A549 (cell line): Measurements from ENCODE around the gene PCGF3.

Source experiments
- EP300 ChIP-seq, 2 experiments: fragments of >200 bp; sonication (Bioruptor Twin); formaldehyde crosslinking; IDR thresholded peaks; 2 replicates in 1 of 2; 3 replicates in 1 of 2; pipeline ENCODE4 v1.6.1; 2016 to 2017
- JUNB ChIP-seq: fragments of >200 bp; sonication (Bioruptor Twin); formaldehyde crosslinking; IDR thresholded peaks from 2 replicates; pipeline ENCODE4 v1.6.1; 2016
- RAD21 ChIP-seq, 2 experiments: fragments of >200 bp in 1 of 2; sonication (Bioruptor Twin) in 1 of 2; formaldehyde crosslinking in 1 of 2; IDR thresholded peaks in 1 of 2; conservative IDR thresholded peaks in 1 of 2; 2 replicates in 1 of 2; 3 replicates in 1 of 2; pipeline ENCODE4 v1.6.1; 2012 to 2018; ENCODE audit warnings: inconsistent platforms in 1 of 2
- RARB ChIP-seq: fragments of 250-450 bp; sonication (Bioruptor Pico); IDR thresholded peaks from 2 replicates; pipeline ENCODE4 v1.8.0; 2021; ENCODE audit warnings: mild to moderate bottlenecking, moderate library complexity
- TF ChIP-seq, protein P1 (sequence below): fragments of 150-350 bp; IDR thresholded peaks from 2 replicates; pipeline ENCODE4 v1.6.1; 2014; ENCODE audit warnings: low read depth, mild to moderate bottlenecking, low read length
- TF ChIP-seq, protein P2 (sequence below): fragments of >200 bp; sonication (Bioruptor Twin); formaldehyde crosslinking; IDR thresholded peaks from 3 replicates; pipeline ENCODE4 v1.5.1; 2016

DNA sequence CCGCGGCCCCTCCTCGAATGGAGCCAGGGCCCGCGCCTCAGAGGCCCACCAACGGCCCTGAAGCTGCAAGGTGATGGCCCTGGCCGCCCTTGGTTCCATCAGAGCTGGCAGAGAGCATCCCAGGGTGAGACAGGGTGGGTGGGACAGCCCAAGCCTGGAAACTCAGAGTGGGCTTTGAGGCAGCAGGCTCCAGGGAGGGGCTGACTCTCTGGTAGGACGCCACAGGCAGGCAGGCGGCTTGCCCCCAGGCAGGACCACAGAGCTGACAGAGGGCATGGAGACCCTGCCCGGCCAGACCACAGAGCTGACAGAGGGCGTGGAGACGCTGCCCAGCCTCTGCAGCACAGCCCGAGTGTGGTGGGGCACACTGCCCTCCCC lies 26.5 kb upstream of the PCGF3 start:
- TF ChIP-seq EP300 (IDR thresholded peaks at IDR 0.05) (no peak), RAD21 (conservative IDR thresholded peaks at IDR 0.05 in 1 of 2, IDR thresholded peaks at IDR 0.05 in 1 of 2) (no peak), RARB (CRISPR knock-in tag) (no peak), JUNB (no peak)
- TF ChIP-seq, protein P1, sequence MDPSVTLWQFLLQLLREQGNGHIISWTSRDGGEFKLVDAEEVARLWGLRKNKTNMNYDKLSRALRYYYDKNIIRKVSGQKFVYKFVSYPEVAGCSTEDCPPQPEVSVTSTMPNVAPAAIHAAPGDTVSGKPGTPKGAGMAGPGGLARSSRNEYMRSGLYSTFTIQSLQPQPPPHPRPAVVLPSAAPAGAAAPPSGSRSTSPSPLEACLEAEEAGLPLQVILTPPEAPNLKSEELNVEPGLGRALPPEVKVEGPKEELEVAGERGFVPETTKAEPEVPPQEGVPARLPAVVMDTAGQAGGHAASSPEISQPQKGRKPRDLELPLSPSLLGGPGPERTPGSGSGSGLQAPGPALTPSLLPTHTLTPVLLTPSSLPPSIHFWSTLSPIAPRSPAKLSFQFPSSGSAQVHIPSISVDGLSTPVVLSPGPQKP = no peak
- TF ChIP-seq, protein P2, sequence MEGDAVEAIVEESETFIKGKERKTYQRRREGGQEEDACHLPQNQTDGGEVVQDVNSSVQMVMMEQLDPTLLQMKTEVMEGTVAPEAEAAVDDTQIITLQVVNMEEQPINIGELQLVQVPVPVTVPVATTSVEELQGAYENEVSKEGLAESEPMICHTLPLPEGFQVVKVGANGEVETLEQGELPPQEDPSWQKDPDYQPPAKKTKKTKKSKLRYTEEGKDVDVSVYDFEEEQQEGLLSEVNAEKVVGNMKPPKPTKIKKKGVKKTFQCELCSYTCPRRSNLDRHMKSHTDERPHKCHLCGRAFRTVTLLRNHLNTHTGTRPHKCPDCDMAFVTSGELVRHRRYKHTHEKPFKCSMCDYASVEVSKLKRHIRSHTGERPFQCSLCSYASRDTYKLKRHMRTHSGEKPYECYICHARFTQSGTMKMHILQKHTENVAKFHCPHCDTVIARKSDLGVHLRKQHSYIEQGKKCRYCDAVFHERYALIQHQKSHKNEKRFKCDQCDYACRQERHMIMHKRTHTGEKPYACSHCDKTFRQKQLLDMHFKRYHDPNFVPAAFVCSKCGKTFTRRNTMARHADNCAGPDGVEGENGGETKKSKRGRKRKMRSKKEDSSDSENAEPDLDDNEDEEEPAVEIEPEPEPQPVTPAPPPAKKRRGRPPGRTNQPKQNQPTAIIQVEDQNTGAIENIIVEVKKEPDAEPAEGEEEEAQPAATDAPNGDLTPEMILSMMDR = no peak
